B cell (primary cell): ENCODE data around the gene BNC2. TPM values are rescaled to one million over a fixed set of nuclear protein-coding genes. Genes with fewer than 3 reads are reported as not detected.

Experiments used
- ATAC-seq: fragments of 200-7000 bp; cut with Tn5 transposase; one replicate; pipeline ENCODE4 v1.10.0; 2021; ENCODE audit warnings: low read depth, mild to moderate bottlenecking, moderate number of reproducible peaks, moderate library complexity
- CTCF ChIA-PET: fragments of 350-600 bp; sonication (Branson Sonifier 250); formaldehyde crosslinking; loops from one replicate; lab custom pipeline; 2021; ENCODE audit warnings: antibody characterized with exemption, inconsistent platforms; lab: Charles Lee
- POLR2A ChIA-PET: fragments of 350-600 bp; sonication (Branson Sonifier 250); formaldehyde crosslinking; loops from one replicate; lab custom pipeline; 2021; ENCODE audit warnings: antibody characterized with exemption; lab: Charles Lee
- DNase-seq: peaks from one replicate; pipeline ENCODE4 v3.0.0; 2013
- H2AFZ ChIP-seq: 2 replicates; pipeline ENCODE4 v1.6.1; 2012; ENCODE audit warnings: mild to moderate bottlenecking, low read depth, low read length; ENCODE audit not compliant: insufficient read depth, poor library complexity, severe bottlenecking
- H3K27ac ChIP-seq, 2 donors: 1 replicate in 1 of 2; 2 replicates in 1 of 2; pipeline ENCODE4 v1.5.1; 2012 to 2013; ENCODE audit warnings: low read length in 2 of 2, mild to moderate bottlenecking in 2 of 2, moderate library complexity in 1 of 2
- H3K27me3 ChIP-seq, 4 experiments: fragments of 200-600 bp in 1 of 4; sonication (generic) in 1 of 4; replicated peaks in 1 of 4; 1 replicate in 2 of 4; 2 replicates in 2 of 4; pipeline versions ENCODE4 v1.6.1 to v1.7.0; 2013 to 2016; ENCODE audit warnings: low read length in 3 of 4, mild to moderate bottlenecking in 2 of 4, mixed read lengths in 1 of 4, moderate library complexity in 1 of 4; ENCODE audit not compliant: insufficient read depth in 4 of 4, control insufficient read depth in 3 of 4; ENCODE audit errors: control extremely low read depth in 1 of 4
- H3K36me3 ChIP-seq, 2 experiments: replicated peaks in 1 of 2; 1 replicate in 1 of 2; 2 replicates in 1 of 2; pipeline versions ENCODE4 v1.6.1 to v1.7.1; 2013; ENCODE audit warnings: low read length in 1 of 2; ENCODE audit not compliant: insufficient read depth in 2 of 2, control insufficient read depth in 1 of 2; ENCODE audit errors: control extremely low read depth in 1 of 2, extremely low read depth in 1 of 2
- H3K4me1 ChIP-seq, 2 donors: fragments of 200-600 bp in 1 of 2; sonication (generic) in 1 of 2; 1 replicate in 1 of 2; 2 replicates in 1 of 2; pipeline versions ENCODE4 v1.5.1 to v1.6.1; 2013 to 2017; ENCODE audit warnings: low read length in 2 of 2; ENCODE audit not compliant: control insufficient read depth in 2 of 2, insufficient read depth in 2 of 2
- H3K4me2 ChIP-seq: replicated peaks from 2 replicates; pipeline ENCODE3; 2012; ENCODE audit warnings: mild to moderate bottlenecking, low read depth, low read length; ENCODE audit not compliant: poor library complexity, severe bottlenecking
- H3K4me3 ChIP-seq, 5 experiments: fragments of 200-600 bp in 1 of 5; sonication (generic) in 1 of 5; 1 replicate in 3 of 5; 2 replicates in 2 of 5; pipeline versions ENCODE4 v1.5.1 to v1.7.0; 2011 to 2016; ENCODE audit warnings: low read length in 4 of 5, mild to moderate bottlenecking in 4 of 5, low read depth in 2 of 5, control low read depth in 1 of 5, moderate library complexity in 1 of 5; ENCODE audit not compliant: insufficient read depth in 1 of 5; ENCODE audit errors: control extremely low read depth in 1 of 5, extremely low read depth in 1 of 5
- H3K79me2 ChIP-seq: fragments of 200-600 bp; sonication (generic); one replicate; pipeline ENCODE4 v1.6.0; 2016; ENCODE audit warnings: low read length; ENCODE audit not compliant: control insufficient read depth, insufficient read depth
- H3K9ac ChIP-seq: fragments of 200-600 bp; sonication (generic); 2 replicates; pipeline ENCODE4 v1.6.1; 2017; ENCODE audit warnings: mild to moderate bottlenecking, low read length, moderate library complexity
- H3K9me3 ChIP-seq, 3 donors: one replicate each; pipeline versions ENCODE4 v1.6.1 to v1.7.1; 2013; ENCODE audit warnings: low read length in 2 of 3; ENCODE audit not compliant: control insufficient read depth in 2 of 3, insufficient read depth in 1 of 3; ENCODE audit errors: control extremely low read depth in 1 of 3
- H4K20me1 ChIP-seq: 2 replicates; pipeline ENCODE4 v1.6.0; 2012; ENCODE audit warnings: mild to moderate bottlenecking, low read length; ENCODE audit not compliant: insufficient read depth, control insufficient read depth, poor library complexity, severe bottlenecking
- H3K27ac Mint-ChIP-seq: one replicate; pipeline ENCODE4 v1.8.0; 2021; ENCODE audit warnings: mixed read lengths
- H3K27me3 Mint-ChIP-seq: one replicate; pipeline ENCODE4 v1.8.0; 2021; ENCODE audit warnings: mixed read lengths
- H3K4me1 Mint-ChIP-seq: one replicate; pipeline ENCODE4 v1.8.0; 2021; ENCODE audit warnings: mixed read lengths
- H3K4me3 Mint-ChIP-seq: one replicate; pipeline ENCODE4 v1.8.0; 2021; ENCODE audit warnings: mixed read lengths
- H3K9me3 Mint-ChIP-seq: one replicate; pipeline ENCODE4 v1.8.0; 2022; ENCODE audit warnings: mixed read lengths; ENCODE audit not compliant: insufficient read depth
- EZH2 ChIP-seq: IDR thresholded peaks from 2 replicates; pipeline ENCODE4 v1.6.1; 2012; ENCODE audit warnings: borderline replicate concordance, low read depth, mild to moderate bottlenecking, moderate library complexity, low read length; ENCODE audit not compliant: insufficient read depth, poor library complexity, severe bottlenecking
- WGBS: methylation state at CpG from one replicate; pipeline ENCODE4 v1.1.5; 2013; ENCODE audit warnings: missing lambda C conversion rate; ENCODE audit not compliant: insufficient coverage; 5-methylcytosine and 5-hydroxymethylcytosine counted together
- intact Hi-C: fragments of 100-400 bp; cut with micrococcal nuclease; formaldehyde crosslinking; loops from one replicate; pipeline ENCODE4 v1.10.0; 2022
- polyA plus RNA-seq: library from polyadenylated mRNA; depleted of rRNA; stranded (reverse); fragments of >200 nt; gene quantifications from 2 replicates; pipeline ENCODE4 v1.2.3, GENCODE V29; 2012
- total RNA-seq, 2 donors: library from RNA; stranded (reverse); fragments of 120-200 nt in 1 of 2; gene quantifications; 1 replicate in 1 of 2; 2 replicates in 1 of 2; pipeline versions ENCODE4 v1.2.3 to v1.2.4, GENCODE V29; 2013 to 2022
- TF ChIP-seq, protein P1 (sequence below): fragments of 200-600 bp; IDR thresholded peaks from one replicate; pipeline ENCODE4 v1.8.0; 2022; ENCODE audit warnings: antibody characterized with exemption, mild to moderate bottlenecking

Gene BNC2
- total and polyA plus RNA-seq, 2 donors (not counting 1 experiment from before 2014, with no cell fraction given), result 0.01 TPM; not detected in 1

- Histone ChIP-seq H3K4me2 (no peak overlapping the region), H3K27me3 (no peaks in the 10 kb centered on the region), H3K36me3 (no peaks in the 10 kb centered on the region), H3K4me1 (no peaks in the 10 kb centered on the region), H4K20me1 (no peaks in the 10 kb centered on the region), H2AFZ (no peak overlapping the region), H3K79me2 (no peaks in the 10 kb centered on the region), H3K27ac (no peak overlapping the region), H3K4me3 (no peak overlapping the region), H3K9ac (no peak overlapping the region), H3K9me3 (no peaks in the 10 kb centered on the region)
- DNase-seq, result no peak
- Mint-ChIP-seq H3K9me3 (peaks cover 5% of the 10 kb centered on the region), H3K4me1 (no peaks in the 10 kb centered on the region), H3K4me3 (no peak overlapping the region), H3K27me3 (no peaks in the 10 kb centered on the region), H3K27ac (no peak overlapping the region)
- ChIA-PET POLR2A (no interaction called here), CTCF (no interaction called here)
- ATAC-seq, result no peak
- WGBS, result no CpG with 5 or more reads among the region's 9 CpGs
- intact Hi-C loops, result no loop called here
- TF ChIP-seq, protein P1, sequence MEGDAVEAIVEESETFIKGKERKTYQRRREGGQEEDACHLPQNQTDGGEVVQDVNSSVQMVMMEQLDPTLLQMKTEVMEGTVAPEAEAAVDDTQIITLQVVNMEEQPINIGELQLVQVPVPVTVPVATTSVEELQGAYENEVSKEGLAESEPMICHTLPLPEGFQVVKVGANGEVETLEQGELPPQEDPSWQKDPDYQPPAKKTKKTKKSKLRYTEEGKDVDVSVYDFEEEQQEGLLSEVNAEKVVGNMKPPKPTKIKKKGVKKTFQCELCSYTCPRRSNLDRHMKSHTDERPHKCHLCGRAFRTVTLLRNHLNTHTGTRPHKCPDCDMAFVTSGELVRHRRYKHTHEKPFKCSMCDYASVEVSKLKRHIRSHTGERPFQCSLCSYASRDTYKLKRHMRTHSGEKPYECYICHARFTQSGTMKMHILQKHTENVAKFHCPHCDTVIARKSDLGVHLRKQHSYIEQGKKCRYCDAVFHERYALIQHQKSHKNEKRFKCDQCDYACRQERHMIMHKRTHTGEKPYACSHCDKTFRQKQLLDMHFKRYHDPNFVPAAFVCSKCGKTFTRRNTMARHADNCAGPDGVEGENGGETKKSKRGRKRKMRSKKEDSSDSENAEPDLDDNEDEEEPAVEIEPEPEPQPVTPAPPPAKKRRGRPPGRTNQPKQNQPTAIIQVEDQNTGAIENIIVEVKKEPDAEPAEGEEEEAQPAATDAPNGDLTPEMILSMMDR, result no peak
- TF ChIP-seq EZH2, result no peak
Measured at GRCh38 chr9:16794871-16795639, 75.4 kb downstream of the BNC2 start.

GRCh38 chr9:16794103-16794502 lies 76.4 kb downstream of the BNC2 start:
- H3K4me1 Mint-ChIP-seq, result no peaks in the 10 kb centered on the region
- TF ChIP-seq EZH2, result no peak
- TF ChIP-seq, protein P1, result no peak

More at GRCh38 chr9:16794103-16794502, 76.4 kb downstream of the BNC2 start:
- Histone ChIP-seq H3K27ac (no peak overlapping the region), H3K4me1 (no peaks in the 10 kb centered on the region), H4K20me1 (no peaks in the 10 kb centered on the region), H3K4me2 (no peak overlapping the region), H3K4me3 (no peak overlapping the region), H3K79me2 (no peaks in the 10 kb centered on the region), H2AFZ (no peak overlapping the region), H3K27me3 (no peaks in the 10 kb centered on the region), H3K9ac (no peak overlapping the region), H3K9me3 (peaks cover 0 to 3% (median 0%) of the 10 kb centered on the region in 3 donors), H3K36me3 (no peaks in the 10 kb centered on the region)
- 100% methylated on average over 1 of the region's 4 CpGs for WGBS
- CTCF ChIA-PET, result no interaction called here
- DNase-seq, result no peak
- intact Hi-C loops, result no loop called here
- Mint-ChIP-seq H3K27me3 (no peaks in the 10 kb centered on the region), H3K9me3 (peaks cover 5% of the 10 kb centered on the region), H3K4me3 (no peak overlapping the region), H3K27ac (no peak overlapping the region)
- ATAC-seq, result no peak
- POLR2A ChIA-PET, result no interaction called here
